CD4-positive, alpha-beta T cell (primary cell): ENCODE results near the gene PPP2R3A. TPM values are rescaled to one million over a fixed set of nuclear protein-coding genes. Genes with fewer than 3 reads are reported as not detected.
"Not testable (repeated sequence)": the region's sequence is repeated elsewhere in the genome, so short reads cannot be mapped to it uniquely, and the experiment has no call there.

Experiments
- ATAC-seq: fragments of 200-7000 bp; cut with Tn5 transposase; one replicate; pipeline ENCODE4 v1.10.0; 2022; ENCODE audit warnings: mild to moderate bottlenecking; ENCODE audit not compliant: poor library complexity
- CTCF ChIA-PET: fragments of 350-600 bp; sonication (Branson Sonifier 250); formaldehyde crosslinking; loops from one replicate; lab custom pipeline; 2021; ENCODE audit warnings: antibody characterized with exemption, inconsistent platforms; lab: Charles Lee
- POLR2A ChIA-PET: fragments of 350-600 bp; sonication (Branson Sonifier 250); formaldehyde crosslinking; loops from one replicate; lab custom pipeline; 2021; ENCODE audit warnings: antibody characterized with exemption, inconsistent platforms; lab: Charles Lee
- DNase-seq, 14 experiments: peaks; one replicate each; pipeline ENCODE4 v3.0.0-alpha.2; 2013 to 2020; ENCODE audit warnings: mixed read lengths in 2 of 14
- H3K27ac ChIP-seq, 2 donors: one replicate each; pipeline versions ENCODE4 v1.5.1 to v1.7.0; 2013; ENCODE audit warnings: low read length in 2 of 2, low read depth in 1 of 2, mild to moderate bottlenecking in 1 of 2
- H3K27me3 ChIP-seq, 2 experiments: 1 replicate in 1 of 2; 2 replicates in 1 of 2; pipeline versions ENCODE4 v1.6.1 to v1.7.0; 2013; ENCODE audit warnings: low read length in 2 of 2, control low read depth in 1 of 2, mild to moderate bottlenecking in 1 of 2, moderate library complexity in 1 of 2; ENCODE audit not compliant: insufficient read depth in 2 of 2, control insufficient read depth in 1 of 2
- H3K36me3 ChIP-seq: one replicate; pipeline ENCODE4 v1.6.1; 2013; ENCODE audit warnings: low read length, control low read depth; ENCODE audit not compliant: insufficient read depth
- H3K4me1 ChIP-seq: one replicate; pipeline ENCODE4 v1.6.1; 2013; ENCODE audit warnings: low read length, control low read depth; ENCODE audit not compliant: insufficient read depth
- H3K4me3 ChIP-seq: one replicate; pipeline ENCODE4 v1.5.1; 2013; ENCODE audit warnings: mild to moderate bottlenecking, low read length, moderate library complexity
- H3K9me3 ChIP-seq, 2 experiments: 1 replicate in 1 of 2; 2 replicates in 1 of 2; pipeline versions ENCODE4 v1.6.1 to v1.7.0; 2013; ENCODE audit warnings: low read length in 2 of 2, mild to moderate bottlenecking in 2 of 2, control low read depth in 1 of 2, moderate library complexity in 1 of 2; ENCODE audit not compliant: control insufficient read depth in 1 of 2, insufficient read depth in 1 of 2
- H3K27ac Mint-ChIP-seq: one replicate; pipeline ENCODE4 v1.8.0; 2020; ENCODE audit warnings: mixed read lengths
- H3K27me3 Mint-ChIP-seq: one replicate; pipeline ENCODE4 v1.8.0; 2021; ENCODE audit warnings: mixed read lengths
- H3K36me3 Mint-ChIP-seq: one replicate; pipeline ENCODE4 v1.8.0; 2021; ENCODE audit warnings: low read depth, mixed read lengths
- H3K4me1 Mint-ChIP-seq: one replicate; pipeline ENCODE4 v1.8.0; 2021; ENCODE audit warnings: low read depth, mixed read lengths
- H3K4me3 Mint-ChIP-seq: one replicate; pipeline ENCODE4 v1.8.0; 2020; ENCODE audit warnings: mild to moderate bottlenecking, mixed read lengths
- H3K9me3 Mint-ChIP-seq: one replicate; pipeline ENCODE4 v1.8.0; 2020; ENCODE audit warnings: mixed read lengths
- intact Hi-C, 2 experiments: fragments of 100-400 bp; cut with DNase I in 1 of 2; cut with micrococcal nuclease in 1 of 2; formaldehyde crosslinking; loops; one replicate each; pipeline versions ENCODE4 v1.15.1 to v1.9.0; 2023 to 2025; cut with DNase I, micrococcal nuclease
- total RNA-seq, 174 experiments: library from RNA in 2 of 174; stranded (reverse) in 2 of 174; gene quantifications; one replicate each; pipeline ENCODE4 v1.2.3 and lab custom pipeline; 2021 to 2026
- TF ChIP-seq, protein P1 (sequence below): fragments of 200-600 bp; IDR thresholded peaks from one replicate; pipeline ENCODE4 v1.8.0; 2022; ENCODE audit warnings: antibody characterized with exemption, mild to moderate bottlenecking

Gene PPP2R3A
- total RNA-seq, 2 experiments from 2014 or later = 0.14 to 0.31 TPM

DNA sequence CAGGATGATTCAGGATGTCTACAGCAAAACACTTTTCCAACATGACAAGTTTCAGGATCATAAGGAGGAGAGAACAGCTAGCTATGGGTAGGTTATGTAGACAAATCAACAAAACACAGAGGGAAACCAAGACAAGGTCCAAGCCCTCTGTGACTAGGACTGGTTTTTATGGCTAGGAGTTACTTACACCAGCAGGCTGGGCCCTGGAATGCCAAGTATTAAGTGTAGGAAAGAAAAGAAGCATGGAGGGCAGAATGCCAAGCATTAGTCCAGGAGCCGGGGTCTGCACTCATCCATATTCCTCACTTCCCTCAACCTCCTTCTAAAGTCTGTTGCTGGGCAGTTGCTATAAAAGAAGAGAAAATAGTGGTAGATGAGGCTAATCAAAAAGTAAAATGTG, 35.3 kb upstream of the PPP2R3A start:
- ATAC-seq (no peak), DNase-seq (no peak)
- Histone ChIP-seq H3K4me3 (no peak overlapping the region), H3K27me3 (no peaks in the 10 kb centered on the region), H3K4me1 (no peaks in the 10 kb centered on the region), H3K27ac (no peak overlapping the region), H3K36me3 (no peaks in the 10 kb centered on the region), H3K9me3 (no peaks in the 10 kb centered on the region)
- ChIA-PET CTCF (no interaction called here), POLR2A (no interaction called here)
- Mint-ChIP-seq H3K27me3 (peaks cover 8% of the 10 kb centered on the region), H3K27ac (no peak overlapping the region), H3K36me3 (no peaks in the 10 kb centered on the region), H3K4me3 (no peak overlapping the region), H3K9me3 (peaks cover 2% of the 10 kb centered on the region), H3K4me1 (no peaks in the 10 kb centered on the region)
- TF ChIP-seq, protein P1, sequence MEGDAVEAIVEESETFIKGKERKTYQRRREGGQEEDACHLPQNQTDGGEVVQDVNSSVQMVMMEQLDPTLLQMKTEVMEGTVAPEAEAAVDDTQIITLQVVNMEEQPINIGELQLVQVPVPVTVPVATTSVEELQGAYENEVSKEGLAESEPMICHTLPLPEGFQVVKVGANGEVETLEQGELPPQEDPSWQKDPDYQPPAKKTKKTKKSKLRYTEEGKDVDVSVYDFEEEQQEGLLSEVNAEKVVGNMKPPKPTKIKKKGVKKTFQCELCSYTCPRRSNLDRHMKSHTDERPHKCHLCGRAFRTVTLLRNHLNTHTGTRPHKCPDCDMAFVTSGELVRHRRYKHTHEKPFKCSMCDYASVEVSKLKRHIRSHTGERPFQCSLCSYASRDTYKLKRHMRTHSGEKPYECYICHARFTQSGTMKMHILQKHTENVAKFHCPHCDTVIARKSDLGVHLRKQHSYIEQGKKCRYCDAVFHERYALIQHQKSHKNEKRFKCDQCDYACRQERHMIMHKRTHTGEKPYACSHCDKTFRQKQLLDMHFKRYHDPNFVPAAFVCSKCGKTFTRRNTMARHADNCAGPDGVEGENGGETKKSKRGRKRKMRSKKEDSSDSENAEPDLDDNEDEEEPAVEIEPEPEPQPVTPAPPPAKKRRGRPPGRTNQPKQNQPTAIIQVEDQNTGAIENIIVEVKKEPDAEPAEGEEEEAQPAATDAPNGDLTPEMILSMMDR = no peak
- intact Hi-C loops = no loop called here

DNA sequence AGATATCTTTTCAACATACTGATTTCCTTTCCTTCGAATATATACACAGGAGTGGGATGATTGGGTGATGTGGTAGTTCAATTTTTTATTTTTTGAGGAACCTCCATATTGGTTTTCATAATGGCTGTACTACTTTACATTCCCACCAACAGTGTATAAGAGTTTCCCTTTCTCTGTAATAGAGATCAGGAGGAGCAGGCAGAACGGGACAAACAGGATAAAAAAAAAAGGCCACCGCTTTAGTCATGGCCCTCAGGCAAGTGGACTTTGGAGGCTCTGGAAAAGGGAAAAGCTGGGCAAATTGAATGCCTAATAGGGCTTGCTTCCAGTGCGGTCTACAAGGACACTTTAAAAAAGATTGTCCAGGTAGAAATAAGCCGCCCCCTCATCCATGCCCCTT, 30.4 kb upstream of the PPP2R3A start:
- H3K4me1 ChIP-seq, CTCF ChIA-PET, H3K27ac Mint-ChIP-seq, H3K36me3 Mint-ChIP-seq, H3K27me3 ChIP-seq, H3K27me3 Mint-ChIP-seq, H3K4me1 Mint-ChIP-seq, ATAC-seq, H3K4me3 Mint-ChIP-seq, H3K36me3 ChIP-seq, POLR2A ChIA-PET, H3K9me3 Mint-ChIP-seq, H3K27ac ChIP-seq, H3K9me3 ChIP-seq, intact Hi-C loops, H3K4me3 ChIP-seq, DNase-seq: not testable (repeated sequence)

DNA sequence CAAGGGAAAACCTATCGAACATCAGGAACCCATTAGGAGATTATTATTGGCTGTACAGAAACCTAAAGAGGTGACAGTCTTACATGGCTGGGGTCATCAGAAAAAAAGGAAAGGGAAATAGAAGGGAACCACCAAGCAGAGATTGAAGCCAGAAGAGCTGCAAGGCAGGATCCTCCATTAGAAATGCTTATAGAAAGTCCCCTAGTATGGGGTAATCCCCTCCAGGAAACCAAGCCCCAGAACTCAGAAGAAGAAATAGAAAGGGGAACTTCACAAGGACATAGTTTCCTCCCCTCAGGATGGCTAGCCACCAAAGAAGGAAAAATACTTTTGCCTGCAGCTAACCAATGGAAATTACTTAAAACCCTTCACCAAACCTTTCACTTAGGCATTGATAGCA, 27.8 kb upstream of the PPP2R3A start:
- H3K27ac Mint-ChIP-seq, CTCF ChIA-PET, H3K36me3 Mint-ChIP-seq, H3K27me3 ChIP-seq, H3K36me3 ChIP-seq, ATAC-seq, H3K4me1 Mint-ChIP-seq, H3K4me1 ChIP-seq, H3K4me3 Mint-ChIP-seq, intact Hi-C loops, DNase-seq, H3K9me3 ChIP-seq, H3K4me3 ChIP-seq, H3K9me3 Mint-ChIP-seq, POLR2A ChIA-PET, H3K27ac ChIP-seq: not testable (repeated sequence)
- peaks cover 17% of the 10 kb centered on the region for H3K27me3 Mint-ChIP-seq

DNA sequence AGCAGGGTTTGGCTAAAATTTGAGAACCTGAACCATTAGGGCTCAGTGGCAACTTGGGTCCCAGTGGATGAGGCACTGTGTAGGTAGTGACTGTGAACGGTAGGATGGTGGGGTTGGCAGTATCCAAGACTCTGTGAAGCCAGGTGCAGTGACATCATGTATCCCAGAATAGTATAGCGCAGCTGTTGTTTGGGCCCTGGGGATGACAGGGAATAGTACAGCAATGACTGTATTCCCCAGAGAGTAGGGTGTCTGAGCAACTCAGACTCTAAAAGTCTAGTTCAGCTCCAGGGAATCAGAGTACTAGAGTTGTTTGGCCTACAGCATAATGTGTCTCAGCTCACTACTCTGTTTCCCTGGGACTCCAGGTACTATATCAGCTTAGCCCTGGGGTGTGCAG, 20.7 kb upstream of the PPP2R3A start:
- Histone ChIP-seq H3K27ac (no peak overlapping the region), H3K9me3 (no peaks in the 10 kb centered on the region), H3K4me1 (no peaks in the 10 kb centered on the region), H3K4me3 (no peak overlapping the region), H3K27me3 (peaks cover 3 to 13% of the 10 kb centered on the region in 2 experiments), H3K36me3 (no peaks in the 10 kb centered on the region)
- TF ChIP-seq, protein P1 = no peak
- CTCF ChIA-PET = no interaction called here
- no peak for DNase-seq
- no peaks in the 10 kb centered on the region for H3K36me3 Mint-ChIP-seq
- intact Hi-C loops = no loop called here
- ATAC-seq = no peak
- H3K27ac Mint-ChIP-seq = no peak overlapping the region
- peaks cover 5% of the 10 kb centered on the region for H3K9me3 Mint-ChIP-seq
- peaks cover 56% of the 10 kb centered on the region for H3K27me3 Mint-ChIP-seq
- POLR2A ChIA-PET = no interaction called here
- no peak overlapping the region for H3K4me3 Mint-ChIP-seq
- no peaks in the 10 kb centered on the region for H3K4me1 Mint-ChIP-seq
